ENCODE results near the gene ZBTB40.

- no peak for TF ChIP-seq POLR2AphosphoS5 (IDR thresholded peaks at IDR 0.05; ENCODE audit: low read depth, low read length)
- TF ChIP-seq SIN3A (IDR thresholded peaks at IDR 0.05; ENCODE audit: borderline replicate concordance, insufficient read depth, low read length): no peak
- no peak for TF ChIP-seq TAF1 (IDR thresholded peaks at IDR 0.05; ENCODE audit: borderline replicate concordance, insufficient read depth, low read length)
These were observed 102.4 kb downstream of the ZBTB40 start for GRCh38 chr1:22553991-22554522.

All from PFSK-1 (cell line).